Osteocyte (in vitro differentiated cells): ENCODE data around the gene EFCC1. TPM values are rescaled to one million over a fixed set of nuclear protein-coding genes. Genes with fewer than 3 reads are reported as not detected.

ENCODE experiments used
- DNase-seq: peaks from one replicate; pipeline ENCODE4 v3.0.0; 2021; ENCODE audit warnings: mixed read lengths; ENCODE audit not compliant: unreplicated experiment; ENCODE audit errors: extremely low spot score
- H3K27ac Mint-ChIP-seq: one replicate; pipeline ENCODE4 v1.8.0; 2021; ENCODE audit warnings: mild to moderate bottlenecking, mixed read lengths; ENCODE audit not compliant: unreplicated experiment
- H3K27me3 Mint-ChIP-seq: one replicate; pipeline ENCODE4 v1.8.0; 2021; ENCODE audit warnings: mixed read lengths; ENCODE audit not compliant: unreplicated experiment
- H3K36me3 Mint-ChIP-seq: one replicate; pipeline ENCODE4 v1.8.0; 2021; ENCODE audit warnings: mixed read lengths; ENCODE audit not compliant: unreplicated experiment
- H3K4me1 Mint-ChIP-seq: one replicate; pipeline ENCODE4 v1.8.0; 2021; ENCODE audit warnings: mixed read lengths; ENCODE audit not compliant: unreplicated experiment
- H3K4me3 Mint-ChIP-seq: one replicate; pipeline ENCODE4 v1.8.0; 2021; ENCODE audit warnings: mild to moderate bottlenecking, moderate library complexity, mixed read lengths; ENCODE audit not compliant: unreplicated experiment
- H3K9me3 Mint-ChIP-seq: one replicate; pipeline ENCODE4 v1.8.0; 2021; ENCODE audit warnings: mixed read lengths; ENCODE audit not compliant: unreplicated experiment
- CTCF ChIP-seq: fragments of 200-600 bp; sonication (generic); IDR thresholded peaks from 2 replicates; pipeline ENCODE4 v1.5.0; 2021; ENCODE audit warnings: antibody characterized with exemption, mild to moderate bottlenecking, moderate library complexity
- total RNA-seq: library from RNA; stranded (reverse); gene quantifications from 2 replicates; pipeline ENCODE4 v1.2.1, GENCODE V29; 2021

The EFCC1 gene
- total RNA-seq, 1 donor from 2014 or later: not detected

- Mint-ChIP-seq H3K36me3 (no peaks in the 10 kb centered on the region), H3K27ac (no peak overlapping the region), H3K27me3 (peaks cover 4% of the 10 kb centered on the region), H3K9me3 (no peaks in the 10 kb centered on the region), H3K4me1 (peaks cover 13% of the 10 kb centered on the region), H3K4me3 (no peak overlapping the region)
- TF ChIP-seq CTCF: no peak
- no peak for DNase-seq
These were observed 35.4 kb downstream of the EFCC1 start for GRCh38 chr3:129036222-129037092.

- peaks cover 13% of the 10 kb centered on the region for H3K4me1 Mint-ChIP-seq
- TF ChIP-seq CTCF: no peak
- peaks cover 10% of the 10 kb centered on the region for H3K27me3 Mint-ChIP-seq
- H3K9me3 Mint-ChIP-seq: no peaks in the 10 kb centered on the region
- no peaks in the 10 kb centered on the region for H3K36me3 Mint-ChIP-seq
- H3K27ac Mint-ChIP-seq: no peak overlapping the region
- H3K4me3 Mint-ChIP-seq: no peak overlapping the region
- DNase-seq: no peak
These were observed 36.0 kb downstream of the EFCC1 start for GRCh38 chr3:129037093-129037419.

GRCh38 chr3:129038121-129038855, 37.2 kb downstream of the EFCC1 start:
- no peak for TF ChIP-seq CTCF
- H3K4me3 Mint-ChIP-seq: no peak overlapping the region
- no peaks in the 10 kb centered on the region for H3K36me3 Mint-ChIP-seq
- no peaks in the 10 kb centered on the region for H3K9me3 Mint-ChIP-seq
- peaks cover 13% of the 10 kb centered on the region for H3K4me1 Mint-ChIP-seq
- peaks cover 21% of the 10 kb centered on the region for H3K27me3 Mint-ChIP-seq
- no peak for DNase-seq
- H3K27ac Mint-ChIP-seq: no peak overlapping the region

- peaks cover under 1% of the 10 kb centered on the region for H3K9me3 Mint-ChIP-seq
- no peak for TF ChIP-seq CTCF
- H3K27me3 Mint-ChIP-seq: peaks cover 25% of the 10 kb centered on the region
- H3K4me3 Mint-ChIP-seq: no peak overlapping the region
- DNase-seq: no peak
- no peaks in the 10 kb centered on the region for H3K36me3 Mint-ChIP-seq
- no peak overlapping the region for H3K27ac Mint-ChIP-seq
- H3K4me1 Mint-ChIP-seq: peaks cover 13% of the 10 kb centered on the region
These were observed 38.4 kb downstream of the EFCC1 start for GRCh38 chr3:129039271-129040038.

- no peak for DNase-seq
- Mint-ChIP-seq H3K27ac (no peak overlapping the region), H3K9me3 (peaks cover 5% of the 10 kb centered on the region), H3K36me3 (no peaks in the 10 kb centered on the region), H3K4me1 (peaks cover 13% of the 10 kb centered on the region), H3K27me3 (peaks cover 25% of the 10 kb centered on the region), H3K4me3 (no peak overlapping the region)
- TF ChIP-seq CTCF: no peak
These were observed 38.9 kb downstream of the EFCC1 start for GRCh38 chr3:129040039-129040336.
